ENCODE data around the gene FAM89A.
"Not testable (repeated sequence)": the region's sequence is repeated elsewhere in the genome, so short reads cannot be mapped to it uniquely, and the experiment has no call there.

The FAM89A gene

DNA sequence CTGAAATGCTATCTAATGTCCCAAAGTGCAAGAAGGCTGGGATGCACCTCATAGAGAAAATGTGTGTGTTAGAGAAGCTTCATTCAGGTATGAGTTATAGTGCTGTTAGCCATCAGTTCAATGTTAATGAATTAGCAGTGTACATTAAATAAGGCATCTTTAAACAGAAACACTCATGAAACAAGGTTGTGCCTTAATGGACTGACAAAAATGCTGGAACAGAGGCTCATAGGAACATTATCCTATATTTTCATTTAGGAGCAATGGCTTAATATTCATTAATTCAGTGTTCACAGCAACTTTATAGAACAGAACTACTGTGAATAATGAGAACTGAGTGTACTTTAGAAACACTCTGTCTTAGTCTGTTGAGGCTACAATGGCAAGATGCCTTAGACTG, 15.2 kb upstream of the FAM89A start:
- no peak for DNase-seq (ENCODE audit: low read depth)

DNA sequence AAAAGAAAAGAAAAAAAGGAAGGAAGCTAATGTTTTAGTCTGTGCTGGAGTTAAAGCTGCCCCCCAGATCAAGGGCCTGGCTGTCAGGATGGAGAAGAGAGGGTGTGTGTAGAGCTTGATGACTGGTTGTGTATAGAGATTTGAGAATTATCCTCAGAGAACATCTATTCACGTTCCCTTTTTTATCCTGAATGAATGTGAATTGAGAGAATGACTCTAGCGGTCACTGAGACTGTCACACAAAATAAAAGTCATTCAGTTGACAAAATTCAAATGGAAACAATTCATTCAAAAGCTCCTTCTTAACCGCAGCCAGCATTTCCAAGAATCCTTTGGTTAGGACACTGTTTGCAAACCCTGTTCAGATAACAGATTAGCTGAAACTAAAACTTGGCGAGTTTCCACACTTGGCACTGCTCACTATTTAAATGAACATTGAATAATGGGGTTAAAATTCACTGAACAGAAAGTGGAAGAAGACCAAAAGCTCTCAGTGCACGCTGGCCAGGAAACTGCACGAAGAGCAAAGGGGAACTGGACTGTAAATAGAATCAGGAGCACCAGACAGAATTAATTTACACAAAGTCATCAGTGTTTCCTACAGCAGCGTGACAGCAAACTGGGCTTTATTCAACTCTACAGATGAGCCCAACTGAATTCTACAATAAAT, 13.6 kb upstream of the FAM89A start:
- DNase-seq (ENCODE audit: low read depth) = no peak

DNA sequence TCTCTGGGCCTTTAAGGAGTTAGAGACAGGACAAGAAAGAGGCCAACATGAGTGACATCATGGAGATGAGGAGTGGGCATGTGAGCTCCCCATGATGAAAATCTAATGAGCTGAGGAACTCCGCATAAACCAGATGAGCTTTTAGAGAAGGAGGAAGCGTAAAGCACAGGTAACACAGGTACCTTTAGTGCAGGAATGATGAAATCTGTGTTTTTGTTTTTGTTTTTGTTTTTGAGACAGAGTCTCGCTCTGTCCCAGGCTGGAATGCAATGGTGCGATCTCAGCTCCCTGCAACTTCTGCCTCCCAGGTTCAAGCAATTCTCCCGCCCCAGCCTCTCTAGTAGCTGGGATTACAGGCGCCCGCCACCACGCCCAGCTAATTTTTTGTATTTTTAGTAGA, 12.7 kb upstream of the FAM89A start:
- DNase-seq (ENCODE audit: low read depth) = no peak

DNA sequence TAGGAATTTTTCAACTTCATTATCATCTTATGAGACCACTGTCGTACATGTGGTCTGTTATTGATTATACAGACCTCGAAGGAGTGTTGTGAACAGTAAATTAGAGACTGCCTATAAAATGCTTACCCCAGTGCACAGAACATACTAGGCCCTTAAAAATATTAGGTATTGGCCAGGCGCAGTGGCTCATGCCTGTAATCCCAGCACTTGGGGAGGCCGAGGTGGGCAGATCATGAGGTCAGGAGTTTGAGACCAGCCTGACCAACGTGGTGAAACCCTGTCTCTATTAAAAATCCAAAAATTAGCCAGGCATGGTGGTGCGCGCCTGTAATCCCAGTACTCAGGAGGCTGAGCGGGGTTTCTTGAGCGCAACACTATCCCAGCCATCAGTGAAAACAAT, 10.9 kb upstream of the FAM89A start:
- DNase-seq (ENCODE audit: low read depth) = not testable (repeated sequence)

DNA sequence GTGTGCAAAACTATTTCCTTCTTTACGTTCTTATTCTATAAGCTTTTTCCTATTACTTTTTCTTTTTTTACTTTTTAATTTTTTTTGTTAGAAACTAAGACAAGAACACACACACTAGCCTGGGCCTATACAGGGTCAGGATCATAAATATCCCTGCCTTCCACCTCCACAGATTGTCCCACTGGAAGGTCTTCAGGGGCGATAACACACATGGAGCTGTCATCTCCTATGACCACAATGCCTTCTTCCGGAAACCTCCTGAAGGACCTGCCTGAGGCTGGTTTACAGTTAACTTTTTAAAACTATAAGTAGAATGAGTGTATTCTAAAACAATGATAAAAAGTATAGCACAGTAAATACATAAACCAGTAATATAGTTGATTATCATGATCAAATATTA, 10.3 kb upstream of the FAM89A start:
- no peak for DNase-seq (ENCODE audit: low read depth)

DNA sequence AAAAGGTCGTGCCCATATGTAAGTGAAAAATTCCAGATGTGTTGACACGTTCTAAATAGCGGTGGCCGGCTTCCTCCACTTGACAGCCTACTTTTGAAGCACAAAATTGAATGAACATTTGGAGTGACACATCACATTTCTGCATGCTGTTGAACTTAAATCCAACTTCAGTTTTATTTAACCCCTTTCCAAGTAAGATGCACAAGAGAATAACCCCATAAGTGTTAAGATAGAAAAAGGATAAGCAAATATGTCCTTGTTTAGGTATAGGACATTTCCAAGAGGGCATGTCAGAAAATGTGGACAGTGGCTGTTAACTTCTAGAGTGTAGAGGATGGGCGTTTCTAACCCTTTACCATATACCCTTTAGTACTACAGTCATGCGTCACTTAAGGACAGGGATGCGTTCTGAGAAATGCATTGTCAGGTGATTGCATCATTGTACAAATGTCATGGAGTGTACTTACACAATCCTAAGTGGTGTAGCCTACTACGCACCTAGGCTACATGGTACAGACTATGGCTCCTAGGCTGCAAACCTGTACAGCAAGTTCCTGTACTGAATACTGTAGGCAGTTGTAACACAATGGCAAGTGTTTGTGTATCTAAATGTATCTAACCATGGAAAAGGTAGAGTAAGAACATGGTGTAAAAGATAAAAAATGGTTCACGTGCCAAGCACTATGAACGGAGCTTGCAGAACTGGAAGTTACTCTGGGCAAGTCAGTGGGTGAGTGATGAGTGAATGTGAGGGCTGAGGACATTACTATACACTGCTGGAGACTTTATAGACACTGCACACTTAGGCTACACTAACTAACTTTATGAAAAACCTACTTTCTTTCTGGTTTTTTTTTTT, 9.3 kb upstream of the FAM89A start:
- no peak for DNase-seq (ENCODE audit: low read depth)

DNA sequence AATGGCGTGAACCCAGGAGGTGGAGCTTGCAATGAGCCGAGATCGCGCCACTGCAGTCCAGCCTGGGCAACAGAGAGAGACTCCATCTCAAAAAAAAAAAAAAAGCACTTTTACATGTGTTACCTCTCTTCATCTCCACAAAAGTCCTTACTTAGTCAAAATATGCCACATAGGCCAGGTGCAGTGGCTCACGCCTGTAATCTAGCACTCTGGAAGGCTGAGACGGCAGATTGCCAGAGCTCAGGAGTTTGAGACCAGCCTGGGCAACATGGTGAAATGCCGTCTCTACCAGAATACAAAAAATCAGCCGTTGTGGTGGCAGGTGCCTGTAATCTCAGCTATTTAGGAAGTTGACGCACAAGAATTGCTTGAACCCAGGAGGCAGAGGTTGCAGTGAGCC, 8.4 kb upstream of the FAM89A start:
- DNase-seq (ENCODE audit: low read depth) = not testable (repeated sequence)

DNA sequence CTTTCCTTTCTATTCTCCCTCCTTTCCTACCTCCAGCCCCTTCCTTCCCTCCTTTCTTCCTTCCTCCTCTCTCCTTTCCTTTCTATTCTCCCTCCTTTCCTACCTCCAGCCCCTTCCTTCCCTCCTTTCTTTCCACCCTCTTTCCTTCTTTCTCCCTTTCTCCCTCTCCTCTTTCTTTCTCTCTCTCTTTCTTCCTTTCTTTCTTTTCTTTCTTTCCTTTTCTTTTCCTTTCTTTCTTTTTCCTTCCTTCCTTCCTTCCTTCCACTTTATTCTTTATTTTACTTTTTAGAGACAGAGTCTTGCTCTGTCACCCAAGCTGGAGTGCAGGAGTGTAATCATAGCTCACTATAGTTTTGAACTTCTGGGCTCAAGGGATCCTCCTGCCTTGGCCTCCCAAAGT, 7.5 kb upstream of the FAM89A start:
- DNase-seq (ENCODE audit: low read depth) = not testable (repeated sequence)

DNA sequence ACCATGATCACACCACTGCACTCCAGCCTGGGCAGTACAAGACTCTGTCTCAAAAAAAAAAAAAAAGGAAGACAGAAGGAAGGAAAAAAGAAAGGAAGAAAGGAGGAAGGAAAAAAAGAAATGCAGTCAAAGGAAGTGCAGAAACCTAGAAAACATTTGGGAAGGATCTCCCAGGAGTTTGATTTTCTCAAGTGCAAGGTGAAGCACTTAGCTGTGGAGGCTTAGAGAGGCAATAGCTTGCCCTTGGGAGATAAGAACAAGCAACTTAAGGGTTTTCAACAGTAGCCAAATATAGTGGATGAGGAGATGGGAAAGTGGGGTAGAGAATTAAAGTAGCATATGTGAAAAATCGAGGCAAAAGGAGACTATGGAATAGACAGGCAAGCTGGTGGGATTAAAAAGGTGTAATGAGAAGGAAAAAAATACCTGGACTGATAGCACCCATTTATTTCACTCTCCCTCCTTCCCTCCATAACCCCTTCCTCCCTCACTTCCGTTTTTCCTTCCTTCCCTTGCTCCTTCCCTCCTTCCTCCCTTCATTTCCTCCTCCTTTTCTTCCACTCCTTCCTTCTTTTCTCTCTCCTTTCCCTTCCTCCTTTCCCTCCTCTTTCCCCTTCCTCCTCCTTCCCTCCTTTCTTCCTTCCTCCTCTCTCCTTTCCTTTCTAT, 6.8 kb upstream of the FAM89A start:
- DNase-seq (ENCODE audit: low read depth) = no peak

DNA sequence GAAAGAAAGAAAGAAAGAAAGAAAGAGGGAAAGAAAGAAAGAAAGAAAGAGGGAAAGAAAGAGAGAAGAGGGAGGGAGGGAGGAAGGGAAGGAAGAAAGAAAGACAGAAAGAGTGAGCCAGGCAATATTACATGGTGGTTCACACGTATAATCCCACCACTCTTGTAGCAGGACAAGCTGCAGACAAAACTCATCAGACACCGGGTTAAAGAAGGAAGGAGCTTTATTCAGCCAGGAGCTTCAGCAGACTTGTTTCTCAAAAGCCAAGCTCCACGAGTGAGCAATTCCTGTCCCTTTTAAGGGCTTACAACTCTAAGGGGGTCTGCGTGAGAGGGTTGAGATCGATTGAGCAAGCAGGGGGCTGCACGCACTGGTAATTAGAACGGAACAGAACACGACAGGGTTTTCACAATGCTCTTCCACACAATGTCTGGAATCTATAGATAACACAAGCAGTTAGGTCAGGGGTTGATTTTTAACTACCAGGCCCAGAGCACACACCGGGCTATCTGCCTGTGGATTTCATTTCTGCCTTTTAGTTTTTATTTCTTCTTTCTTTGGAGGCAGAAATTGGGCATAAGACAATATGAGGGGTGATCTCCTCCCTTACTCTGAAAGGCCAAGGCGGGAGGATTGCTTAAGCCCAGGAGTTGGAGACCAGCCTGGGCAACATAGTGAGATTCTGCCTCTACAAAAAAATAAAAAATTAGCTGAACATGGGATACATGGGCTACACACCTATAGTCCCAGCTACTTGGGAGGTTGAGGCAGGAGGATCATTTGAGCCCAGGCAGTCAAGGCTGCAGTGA, 6.1 kb upstream of the FAM89A start:
- not testable (repeated sequence) for DNase-seq (ENCODE audit: low read depth)

DNA sequence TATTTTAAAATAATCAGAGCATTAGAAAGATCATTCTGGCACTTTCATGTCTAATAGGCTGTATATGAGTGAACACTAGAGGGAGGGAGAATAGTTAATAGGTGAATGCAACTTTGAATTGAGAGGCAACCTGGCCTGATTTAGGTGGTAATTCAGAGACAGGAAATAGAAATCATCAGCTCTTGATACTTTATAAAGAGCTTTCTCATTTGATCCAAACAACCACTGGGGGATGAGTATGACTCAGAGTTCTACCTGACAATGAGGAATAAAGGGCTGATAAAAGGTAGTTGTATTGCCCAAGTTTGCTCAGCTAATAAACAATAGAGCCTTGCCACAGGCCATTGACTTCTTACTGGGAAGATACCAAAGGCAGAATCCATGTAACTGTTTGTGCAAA, 5.2 kb upstream of the FAM89A start:
- DNase-seq (ENCODE audit: low read depth) = no peak

DNA sequence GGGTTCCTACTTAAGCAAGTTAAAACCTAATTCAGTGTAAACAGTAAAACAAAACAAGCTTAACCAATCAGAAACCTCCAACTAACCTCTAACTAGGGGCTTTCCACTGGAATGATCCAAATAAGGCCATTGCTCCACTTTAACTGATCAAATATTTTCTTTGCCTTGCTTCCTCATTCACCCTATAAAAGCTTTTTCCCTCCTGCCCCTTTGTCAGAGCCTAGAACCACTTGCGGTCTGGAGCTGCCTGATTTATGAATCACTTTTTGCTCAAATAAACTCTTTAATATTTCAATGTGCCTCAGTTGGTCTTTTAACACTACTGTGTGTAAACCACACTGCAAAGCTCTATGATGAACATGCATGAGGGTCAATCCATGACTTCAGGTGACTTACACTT, 4.5 kb upstream of the FAM89A start:
- DNase-seq (ENCODE audit: low read depth) = no peak

DNA sequence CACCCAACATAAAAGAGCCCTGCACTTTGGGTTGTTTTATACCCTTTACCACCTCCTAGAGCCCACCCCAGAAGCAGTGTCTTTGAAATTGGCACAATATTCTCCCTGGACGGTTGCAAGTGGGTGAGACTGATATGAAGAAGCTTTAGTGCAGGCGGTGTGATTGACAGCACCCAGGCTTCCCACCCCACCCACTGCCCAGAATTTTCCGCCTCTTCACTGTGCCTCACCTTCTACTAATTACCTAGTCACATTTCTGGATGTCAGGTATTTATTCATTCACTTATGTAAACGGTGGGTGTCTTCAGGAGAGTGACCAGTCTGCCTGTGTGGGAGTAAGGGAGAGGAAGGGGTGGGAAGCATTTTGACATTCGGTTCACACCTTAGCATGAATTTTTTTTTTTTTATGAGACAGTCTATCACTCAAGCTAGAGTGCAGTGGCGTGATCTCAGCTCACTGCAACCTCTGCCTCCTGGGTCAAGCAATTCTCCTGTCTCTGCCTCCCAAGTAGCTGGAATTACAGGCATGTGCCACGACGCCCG, 1.7 kb upstream of the FAM89A start:
- no peak for DNase-seq (ENCODE audit: low read depth)

DNA sequence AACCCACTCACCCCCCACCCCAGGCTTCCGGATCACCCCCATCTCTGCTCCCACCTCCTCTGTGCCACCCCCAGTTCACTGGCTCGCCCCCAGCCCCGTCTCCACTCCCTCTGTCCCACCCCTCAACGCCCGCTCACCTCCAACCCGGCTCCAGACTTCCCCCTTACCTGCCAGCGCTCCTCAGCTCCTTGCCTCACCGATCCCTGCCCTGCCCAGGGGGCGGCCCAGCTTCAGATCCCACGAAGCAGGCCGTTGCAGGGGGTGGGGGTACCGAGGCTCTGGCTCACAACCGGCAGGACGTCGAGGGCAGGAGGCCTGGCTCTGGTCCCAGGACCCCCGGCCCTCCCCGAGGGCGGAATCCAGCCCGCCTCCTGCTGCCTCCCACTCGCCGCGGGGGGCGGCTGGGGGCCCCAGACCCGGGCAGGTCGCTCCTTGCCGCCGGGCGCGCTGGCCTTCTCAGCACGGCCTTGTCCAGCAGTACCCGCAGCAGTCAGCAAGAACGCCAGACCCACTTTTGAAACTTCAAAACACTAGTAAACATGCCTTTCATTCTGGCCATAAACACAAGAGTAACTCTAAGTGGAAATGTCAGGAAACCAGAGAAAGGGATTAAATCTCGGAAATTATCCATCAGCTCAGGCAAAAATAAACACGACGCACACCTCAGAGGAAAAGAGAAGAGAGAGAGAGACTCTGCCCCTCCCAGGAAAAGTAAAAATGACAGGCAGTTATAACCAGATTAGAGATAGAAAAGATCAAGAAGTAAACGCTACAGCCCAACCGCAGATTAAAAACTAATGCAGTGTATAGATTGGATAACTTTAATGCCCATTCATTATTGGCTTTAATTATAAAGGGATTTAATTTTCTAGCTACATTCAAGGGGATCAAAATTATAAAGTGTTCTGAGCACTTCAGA, 1.0 kb upstream of the FAM89A start:
- no peak for DNase-seq (ENCODE audit: low read depth)

DNA sequence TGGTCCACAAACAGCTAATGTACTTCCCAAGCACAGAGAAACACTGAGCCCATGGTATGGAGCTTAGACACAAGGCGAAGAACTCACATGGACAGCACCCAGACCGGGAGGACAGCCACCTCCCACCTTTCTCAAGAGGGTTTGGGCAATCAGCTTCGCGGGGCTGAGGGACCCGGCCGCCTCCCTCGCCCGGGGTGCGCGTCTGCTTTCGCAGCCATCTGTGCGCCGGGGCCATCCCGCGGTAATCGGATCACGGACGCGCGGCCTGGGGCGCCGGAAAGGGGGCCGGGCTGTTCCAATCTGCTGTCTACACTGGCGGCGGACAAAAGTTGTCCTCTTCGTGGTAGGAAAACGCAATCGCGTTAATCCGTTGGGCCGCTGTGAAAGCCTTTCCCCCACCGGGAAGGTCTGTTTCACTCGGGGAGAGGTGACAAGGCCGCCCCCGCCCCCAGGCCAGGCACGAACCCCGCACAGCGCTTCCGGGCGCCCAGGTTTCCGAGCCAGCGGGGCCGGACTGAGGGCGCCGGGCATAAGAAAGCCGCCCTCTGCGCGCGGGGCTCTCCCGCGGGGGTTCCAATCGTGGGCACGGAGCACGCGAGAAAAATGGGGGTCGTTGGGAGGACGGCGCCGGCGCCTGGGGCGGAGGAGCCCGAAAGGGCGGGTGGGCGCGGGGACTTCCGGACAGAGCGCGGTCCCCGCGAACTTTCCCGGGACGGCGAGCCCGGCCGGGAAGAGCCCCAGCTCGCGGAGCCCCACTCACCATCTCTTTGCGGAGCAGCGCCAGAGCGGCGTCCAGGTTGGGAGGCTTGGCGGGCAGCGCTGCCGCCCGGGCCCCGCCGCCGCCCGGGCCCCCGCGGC, 664 bp downstream of the FAM89A start:
- DNase-seq (ENCODE audit: low read depth) = peak; percentile 40

DNA sequence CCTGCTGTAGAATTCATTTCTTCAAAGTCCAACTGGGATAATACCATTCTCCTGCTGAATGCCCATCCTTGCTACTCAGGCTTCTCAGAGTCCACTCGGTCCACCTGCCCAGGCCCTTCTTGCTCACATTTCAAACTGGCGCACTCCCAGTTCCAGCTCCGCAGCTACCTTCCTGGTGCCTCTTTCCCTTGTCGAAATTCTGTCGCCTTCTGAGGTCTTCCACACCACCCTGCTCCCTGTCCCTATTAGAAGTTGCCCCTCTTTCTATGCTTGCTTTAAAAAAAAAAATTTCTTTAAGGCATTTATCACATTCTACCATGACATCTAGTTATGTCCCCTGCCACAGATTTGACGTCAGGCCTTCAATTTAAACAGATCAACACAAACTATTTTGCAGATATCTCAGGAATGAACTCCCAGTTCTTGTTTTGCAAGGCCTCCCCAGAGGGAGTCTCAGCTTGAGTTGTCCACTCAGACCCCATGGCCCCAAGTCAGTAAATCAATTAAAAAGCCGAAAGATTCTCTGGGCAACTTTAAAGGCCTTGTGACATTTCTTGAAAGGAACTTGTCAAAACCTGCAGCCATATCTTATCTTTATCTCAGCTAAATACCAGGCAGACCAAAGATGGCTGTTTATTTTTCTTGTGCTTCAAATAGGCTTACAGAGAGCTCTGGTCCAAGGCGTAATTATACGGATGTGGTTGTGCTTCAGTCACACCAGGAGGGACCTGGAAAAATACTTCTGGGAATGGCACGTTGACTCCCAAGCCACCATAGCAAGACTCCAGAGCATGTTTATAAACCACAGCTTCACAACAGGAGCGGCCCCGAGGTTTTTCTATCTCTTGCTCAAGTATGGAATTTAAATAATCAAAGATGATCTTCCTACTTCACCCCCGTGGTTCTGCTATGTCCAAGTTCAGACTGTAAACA, 2.2 kb downstream of the FAM89A start:
- no peak for DNase-seq (ENCODE audit: low read depth)

DNA sequence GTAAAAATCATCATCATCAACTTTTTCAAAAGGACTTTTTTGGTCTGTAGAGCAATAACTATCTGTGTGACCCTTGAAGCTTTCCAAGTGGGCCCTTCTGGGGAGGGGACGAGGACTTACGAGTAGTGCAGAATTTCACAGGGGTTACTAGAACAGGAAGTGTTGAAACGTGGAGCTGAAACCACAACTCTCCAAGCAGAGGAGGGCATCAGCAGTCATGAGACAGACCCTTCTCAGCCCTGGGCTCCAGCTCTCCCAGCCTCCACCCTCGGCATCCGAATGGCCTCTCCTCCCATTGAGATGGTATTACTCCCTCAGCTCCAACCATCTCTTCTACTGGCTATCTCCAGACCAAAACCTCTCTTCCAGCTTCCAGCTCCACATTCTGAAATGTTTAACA, 3.6 kb downstream of the FAM89A start:
- no peak for DNase-seq (ENCODE audit: low read depth)

DNA sequence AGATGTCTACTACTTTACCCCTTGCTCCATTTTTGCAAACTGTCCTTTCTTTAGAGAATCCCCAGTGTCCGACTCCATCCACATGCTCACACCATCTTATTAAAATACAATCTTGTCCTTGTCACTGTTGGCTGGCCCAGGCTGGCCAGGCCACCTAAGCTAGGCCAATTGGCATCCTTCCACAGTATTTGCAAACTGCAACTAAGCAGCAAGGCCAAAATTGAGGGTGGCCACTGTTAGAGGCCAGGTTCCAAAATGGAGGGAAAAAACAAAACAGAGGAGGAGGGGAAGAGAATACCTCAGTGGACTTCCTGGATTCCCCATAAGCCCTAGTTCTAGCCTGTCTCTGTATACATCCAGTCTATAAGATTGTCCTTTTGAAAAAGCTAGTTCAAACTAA, 4.3 kb downstream of the FAM89A start:
- DNase-seq (ENCODE audit: low read depth) = no peak

DNA sequence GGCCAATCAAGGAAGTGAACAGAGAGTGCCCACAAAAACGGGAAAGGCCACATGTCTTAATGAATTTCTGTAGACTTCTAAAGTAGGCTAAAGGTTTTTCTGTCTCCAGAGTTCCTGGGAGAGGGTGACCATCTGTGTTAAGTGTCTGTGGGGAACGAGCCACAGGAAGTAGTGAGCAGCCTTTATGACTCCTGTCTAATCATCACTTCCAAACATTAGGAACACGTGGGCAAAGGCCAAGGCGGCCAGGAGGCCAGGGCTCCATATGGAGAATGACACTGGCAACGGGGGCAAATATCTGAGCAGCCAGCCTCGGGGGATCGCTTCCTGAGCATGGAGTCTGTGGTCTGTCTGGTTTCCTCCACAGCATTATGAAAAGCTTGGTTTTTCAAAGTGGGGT, 7.1 kb downstream of the FAM89A start:
- no peak for DNase-seq (ENCODE audit: low read depth)

Measured in ELR (cell line).